HG03095 (cell line): ENCODE results near the gene KIAA0825.
"Not testable (repeated sequence)": the region's sequence is repeated elsewhere in the genome, so short reads cannot be mapped to it uniquely, and the experiment has no call there.

Experiments
- ATAC-seq: cut with Tn5 transposase; IDR thresholded peaks from one replicate; pipeline ENCODE4 v1.9.1; 2021; ENCODE audit warnings: moderate library complexity; ENCODE audit not compliant: unreplicated experiment

Gene KIAA0825

DNA sequence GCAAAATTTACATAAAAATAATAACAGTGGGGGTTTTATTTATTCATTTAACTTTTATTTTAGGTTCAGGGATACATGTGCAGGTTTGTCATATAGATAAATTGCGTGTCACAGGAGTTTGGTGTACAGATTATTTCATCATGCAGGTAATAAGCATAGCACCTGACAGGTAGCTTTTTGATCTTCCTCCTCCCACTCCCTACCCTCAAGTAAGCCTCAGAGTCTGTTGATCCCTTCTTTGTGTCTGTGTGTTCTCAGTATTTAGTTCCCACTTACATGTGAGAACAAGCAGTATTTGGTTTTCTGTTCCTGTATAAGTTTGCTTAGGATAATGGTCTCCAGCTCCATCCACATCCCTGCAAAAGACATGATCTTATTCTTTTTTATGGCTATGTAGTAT is 240.3 kb downstream of the KIAA0825 start:
- ATAC-seq, result no peak

- no peak for ATAC-seq
Observed at GRCh38 chr5:94376672-94377345, 241.6 kb downstream of the KIAA0825 start.

GRCh38 chr5:94375801-94376200 is 242.6 kb downstream of the KIAA0825 start:
- no peak for ATAC-seq

- ATAC-seq, result no peak
Observed at GRCh38 chr5:94374336-94374735, 244.1 kb downstream of the KIAA0825 start.

GRCh38 chr5:94367900-94368299 is 250.5 kb downstream of the KIAA0825 start:
- ATAC-seq, result no peak

DNA sequence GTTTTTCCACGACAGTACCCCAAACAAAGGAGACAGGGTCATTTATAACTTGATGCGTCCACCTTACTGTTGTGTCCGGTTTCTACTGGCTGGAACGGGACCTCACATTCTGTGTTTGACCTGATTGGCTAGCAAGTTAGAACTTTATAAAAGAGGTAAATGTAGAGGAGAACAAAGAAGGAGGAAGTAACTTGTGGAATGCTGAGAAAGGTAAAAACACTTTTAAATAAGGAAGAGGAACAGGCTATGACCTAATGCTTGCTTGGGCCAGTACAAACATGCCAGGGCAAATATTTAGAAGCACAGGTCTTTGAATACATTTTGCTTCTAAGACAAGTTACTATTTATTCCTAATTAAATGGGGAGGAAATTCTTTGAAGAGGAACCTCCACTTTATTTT is 251.6 kb downstream of the KIAA0825 start:
- no peak for ATAC-seq

DNA sequence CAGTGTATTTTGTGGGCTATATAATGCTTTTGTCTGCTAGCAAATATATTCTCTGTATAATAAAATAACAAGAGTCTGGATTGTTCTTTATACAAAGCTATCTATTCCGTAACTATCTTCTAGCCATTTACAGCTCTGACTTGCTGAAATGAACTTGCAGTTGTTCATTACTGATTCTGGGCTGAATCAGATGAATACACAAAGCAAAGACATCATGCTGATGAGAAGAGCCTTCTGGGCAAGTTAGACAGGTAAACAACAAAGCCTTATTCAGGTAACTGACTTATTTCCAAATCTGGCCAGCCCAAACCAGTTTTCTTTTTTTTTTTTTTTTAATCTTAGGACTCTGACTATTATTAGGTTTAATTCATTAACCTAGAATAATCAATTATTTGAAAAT is 255.5 kb downstream of the KIAA0825 start:
- ATAC-seq, result no peak

DNA sequence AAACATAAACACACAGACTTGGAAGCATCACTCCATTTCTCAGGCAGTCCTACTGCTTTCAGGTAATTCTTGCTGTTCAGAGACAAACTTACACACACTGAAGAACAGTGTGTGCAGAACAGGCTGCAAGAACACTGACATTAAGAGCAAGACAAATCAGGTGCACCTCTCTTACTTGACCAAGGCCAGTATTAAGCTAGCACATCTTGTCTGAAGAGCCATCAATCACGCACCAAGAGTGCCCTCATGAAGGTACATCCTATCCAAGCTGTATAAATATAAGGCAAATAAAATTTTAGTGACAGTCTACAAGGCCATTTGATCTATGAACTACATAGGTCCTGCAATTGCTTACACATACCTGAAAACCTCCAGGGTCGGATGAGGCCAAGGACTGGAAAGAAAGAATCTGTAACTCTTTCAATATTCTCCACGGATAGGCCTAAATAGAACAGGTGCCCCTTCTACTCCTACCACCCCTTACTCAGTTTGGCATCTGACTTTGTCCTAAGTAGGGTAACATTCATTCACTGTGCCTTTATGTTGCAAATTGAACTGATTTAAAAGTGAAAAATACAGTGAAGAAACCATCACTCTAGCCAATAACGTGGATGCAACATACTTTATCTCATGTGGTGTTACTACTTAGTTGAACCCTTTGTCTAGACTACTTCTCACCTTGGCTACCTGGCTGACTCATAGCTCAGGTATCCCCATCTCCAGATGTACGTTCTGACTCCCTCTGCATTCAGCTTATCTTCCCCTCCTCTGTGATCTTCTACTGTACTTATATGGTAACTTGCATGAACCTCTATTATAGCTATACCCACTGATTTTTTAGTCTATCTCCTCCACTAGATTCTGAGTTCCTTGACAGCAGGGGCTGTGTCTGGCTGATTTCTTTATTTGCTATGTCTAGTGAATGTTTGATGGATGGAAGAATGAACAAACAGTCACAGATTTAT is 256.3 kb downstream of the KIAA0825 start:
- no peak for ATAC-seq

- no peak for ATAC-seq
Observed at GRCh38 chr5:94361161-94361560, 257.2 kb downstream of the KIAA0825 start.

DNA sequence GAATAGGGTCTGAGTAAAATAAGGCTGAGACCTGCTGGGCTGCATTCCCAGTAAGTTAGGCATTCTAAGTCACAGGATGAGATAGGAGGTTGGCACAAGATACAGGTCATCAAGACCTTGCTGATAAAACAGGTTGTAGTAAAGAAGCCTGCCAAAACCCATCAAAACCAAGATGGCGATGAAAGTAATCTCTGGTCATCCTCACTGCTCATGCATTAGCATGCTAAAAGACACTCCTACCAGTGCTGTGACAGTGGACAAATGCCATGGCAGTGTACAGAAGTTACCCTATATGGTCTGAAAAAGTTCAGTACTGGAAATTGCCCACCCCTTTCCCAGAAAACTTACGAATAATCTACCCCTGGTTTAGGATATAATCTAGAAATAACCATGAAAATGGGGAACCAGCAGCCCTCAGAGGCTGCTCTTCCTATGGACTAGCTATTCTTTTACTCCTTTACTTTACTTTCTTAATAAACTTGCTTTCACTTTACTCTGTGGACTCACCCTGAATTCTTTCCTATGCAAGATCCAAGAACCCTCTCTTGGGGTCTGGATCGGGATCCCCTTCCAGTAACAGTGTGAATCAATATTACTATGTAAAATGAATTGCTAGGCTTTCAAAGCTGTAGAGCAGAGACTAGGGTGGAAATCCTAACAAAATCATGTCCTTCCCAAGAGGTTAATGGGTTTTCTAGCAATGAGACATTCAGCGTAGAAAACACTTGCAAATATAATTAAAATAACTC is 257.8 kb downstream of the KIAA0825 start:
- no peak for ATAC-seq

GRCh38 chr5:94359880-94360279 is 258.5 kb downstream of the KIAA0825 start:
- ATAC-seq, result no peak

- ATAC-seq, result no peak
Observed at GRCh38 chr5:94355811-94356210, 262.6 kb downstream of the KIAA0825 start.

DNA sequence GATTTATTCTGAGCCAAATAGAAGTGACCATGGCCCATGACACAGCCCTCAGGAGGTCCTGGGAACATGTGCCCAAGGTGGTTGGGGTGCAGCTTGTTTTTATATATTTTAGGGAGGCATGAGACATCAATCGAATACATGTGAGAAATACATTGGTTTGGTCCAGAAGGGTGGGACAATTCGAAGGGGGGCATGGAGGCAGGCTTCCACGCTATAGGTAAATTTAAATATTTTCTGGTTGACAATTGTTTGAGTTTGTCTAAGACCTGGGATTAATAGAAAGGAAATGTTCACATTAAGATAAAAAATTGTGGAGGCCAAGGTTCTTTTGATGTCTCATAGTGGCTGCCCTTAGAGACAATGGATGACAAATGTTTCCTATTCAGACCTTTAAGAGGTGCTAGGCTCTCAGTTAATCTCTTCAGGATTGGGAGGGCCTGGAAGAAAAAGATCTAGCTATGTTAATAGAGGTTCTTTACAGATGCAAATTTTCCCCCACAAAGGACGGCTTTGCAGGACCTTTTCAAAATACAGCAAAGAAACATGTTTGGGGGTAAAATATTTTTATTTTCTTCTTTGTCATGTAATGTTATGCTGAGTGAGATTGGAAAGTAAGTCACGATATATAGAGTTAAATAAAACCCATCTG is 263.4 kb downstream of the KIAA0825 start:
- ATAC-seq, result not testable (repeated sequence)

DNA sequence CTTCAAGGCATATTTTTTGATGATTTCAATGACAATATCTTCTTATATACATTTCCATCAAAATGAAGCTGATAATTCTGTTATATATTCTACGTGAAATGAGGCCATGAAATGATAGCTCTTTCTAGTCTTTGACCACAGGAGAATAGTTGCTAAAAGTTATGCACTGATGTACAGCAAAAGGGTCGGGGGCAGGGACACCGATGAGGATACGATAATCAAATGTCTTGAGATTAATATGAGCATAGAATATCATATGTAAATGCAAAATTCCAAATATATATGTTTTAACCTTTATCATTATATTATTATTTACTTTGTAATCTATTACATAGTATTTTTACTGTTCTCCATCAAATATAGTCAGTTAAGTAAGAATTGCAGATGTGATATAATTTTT is 264.8 kb downstream of the KIAA0825 start:
- no peak for ATAC-seq

DNA sequence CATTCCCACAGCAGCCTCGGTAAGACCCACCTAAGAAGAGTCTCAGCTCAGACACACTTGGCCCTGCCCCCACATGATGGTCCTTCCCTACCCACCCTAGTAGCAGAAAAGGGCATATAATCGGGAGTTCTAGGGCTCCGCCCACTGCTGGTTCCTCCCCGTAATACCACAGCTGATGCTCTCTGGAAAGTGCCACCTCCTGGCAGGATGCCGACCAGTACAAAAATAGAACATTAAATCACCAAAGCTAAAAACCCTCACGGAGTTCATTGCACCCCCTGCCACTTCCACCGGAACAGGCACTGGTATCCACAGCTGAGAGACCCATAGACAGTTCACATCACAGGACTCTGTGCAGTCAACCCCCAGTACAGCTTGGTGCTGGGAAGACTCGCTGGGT is 271.3 kb downstream of the KIAA0825 start:
- no peak for ATAC-seq

GRCh38 chr5:94345257-94345656 is 273.1 kb downstream of the KIAA0825 start:
- no peak for ATAC-seq

- no peak for ATAC-seq
Observed at GRCh38 chr5:94337617-94338016, 280.8 kb downstream of the KIAA0825 start.

GRCh38 chr5:94335936-94336335 is 282.5 kb downstream of the KIAA0825 start:
- ATAC-seq, result no peak

DNA sequence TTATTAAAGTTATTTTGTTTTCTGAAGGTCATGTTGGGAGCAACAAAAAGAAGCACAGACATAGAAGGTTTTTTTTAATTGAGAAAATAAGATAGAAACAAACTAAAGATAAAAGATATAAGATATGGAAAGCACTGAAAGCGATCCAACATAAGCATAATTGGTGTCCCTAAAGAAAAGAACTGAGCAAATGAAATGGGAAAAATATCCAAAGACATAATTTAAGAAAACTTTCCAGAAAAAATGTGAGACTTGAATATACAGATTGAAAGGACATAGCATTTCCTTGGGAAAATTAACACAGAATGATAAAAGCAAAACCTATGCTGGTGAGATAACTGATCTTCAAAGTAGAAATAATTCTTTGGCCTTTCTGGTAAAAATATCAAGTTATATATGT is 289.3 kb downstream of the KIAA0825 start:
- no peak for ATAC-seq

- no peak for ATAC-seq
Observed at GRCh38 chr5:94326586-94326985, 291.8 kb downstream of the KIAA0825 start.
